CD14-positive monocyte (primary cell): Measurements from ENCODE around the gene ZBTB22. TPM values are rescaled to one million over a fixed set of nuclear protein-coding genes. Genes with fewer than 3 reads are reported as not detected.
A peak's percentile ranks its signal among the peaks of the same experiment; 100 is the strongest.

Experiments used
- DNase-seq, 3 donors: peaks; one replicate each; pipeline ENCODE4 v3.0.0-alpha.2; 2011 to 2022
- H2AFZ ChIP-seq: 2 replicates; pipeline ENCODE4 v1.6.0; 2012; ENCODE audit warnings: mild to moderate bottlenecking, low read depth, low read length, inconsistent platforms; ENCODE audit not compliant: insufficient read depth, poor library complexity, severe bottlenecking
- H3K27ac ChIP-seq, 2 donors: 1 replicate in 1 of 2; 2 replicates in 1 of 2; pipeline ENCODE4 v1.5.1; 2012 to 2013; ENCODE audit warnings: low read length in 2 of 2, control low read depth in 1 of 2, inconsistent platforms in 1 of 2, low read depth in 1 of 2, mild to moderate bottlenecking in 1 of 2
- H3K27me3 ChIP-seq, 2 donors: one replicate each; pipeline versions ENCODE4 v1.6.0 to v1.6.1; 2011 to 2013; ENCODE audit warnings: low read length in 2 of 2; ENCODE audit not compliant: control insufficient read depth in 2 of 2, insufficient read depth in 2 of 2
- H3K36me3 ChIP-seq, 2 donors: replicated peaks in 1 of 2; 1 replicate in 1 of 2; 2 replicates in 1 of 2; pipeline versions ENCODE4 v1.5.1 to v1.6.1; 2012 to 2013; ENCODE audit warnings: low read length in 2 of 2, control low read depth in 1 of 2, inconsistent platforms in 1 of 2, mild to moderate bottlenecking in 1 of 2; ENCODE audit not compliant: insufficient read depth in 2 of 2, control insufficient read depth in 1 of 2
- H3K4me1 ChIP-seq, 2 donors: 1 replicate in 1 of 2; 2 replicates in 1 of 2; pipeline versions ENCODE4 v1.5.1 to v1.6.1; 2012 to 2013; ENCODE audit warnings: low read length in 2 of 2, control low read depth in 1 of 2, inconsistent platforms in 1 of 2, mild to moderate bottlenecking in 1 of 2, moderate library complexity in 1 of 2; ENCODE audit not compliant: insufficient read depth in 2 of 2, control insufficient read depth in 1 of 2
- H3K4me2 ChIP-seq: replicated peaks from 2 replicates; pipeline ENCODE3; 2012; ENCODE audit warnings: low read length, moderate library complexity, mild to moderate bottlenecking; ENCODE audit not compliant: poor library complexity, severe bottlenecking; ENCODE audit errors: extremely low read depth
- H3K4me3 ChIP-seq, 3 experiments: fragments of 200-600 bp in 1 of 3; sonication (generic) in 1 of 3; replicated peaks in 1 of 3; 1 replicate in 2 of 3; 2 replicates in 1 of 3; pipeline ENCODE4 v1.5.1; 2011 to 2013; ENCODE audit warnings: low read length in 3 of 3, mild to moderate bottlenecking in 3 of 3, control low read depth in 2 of 3, low read depth in 2 of 3, inconsistent platforms in 1 of 3, moderate library complexity in 1 of 3
- H3K79me2 ChIP-seq: 2 replicates; pipeline ENCODE4 v1.6.0; 2012; ENCODE audit warnings: mild to moderate bottlenecking, control low read depth, inconsistent platforms, low read length, moderate library complexity; ENCODE audit not compliant: insufficient read depth
- H3K9ac ChIP-seq: 2 replicates; pipeline ENCODE4 v1.6.0; 2017; ENCODE audit warnings: low read length, mild to moderate bottlenecking; ENCODE audit not compliant: insufficient read depth, poor library complexity, severe bottlenecking
- H3K9me3 ChIP-seq, 2 donors: replicated peaks in 1 of 2; 1 replicate in 1 of 2; 2 replicates in 1 of 2; pipeline versions ENCODE4 v1.5.1 to v1.6.1; 2012 to 2013; ENCODE audit warnings: low read length in 2 of 2, control low read depth in 1 of 2; ENCODE audit not compliant: control insufficient read depth in 1 of 2, insufficient read depth in 1 of 2
- H4K20me1 ChIP-seq: 2 replicates; pipeline ENCODE4 v1.6.0; 2012; ENCODE audit warnings: mild to moderate bottlenecking, low read length, control low read depth, moderate library complexity; ENCODE audit not compliant: insufficient read depth
- H3K27ac Mint-ChIP-seq, 7 donors: one replicate each; pipeline ENCODE4 v1.8.0; 2020; ENCODE audit warnings: mild to moderate bottlenecking in 7 of 7, mixed read lengths in 7 of 7, moderate library complexity in 6 of 7, inconsistent platforms in 2 of 7
- H3K27me3 Mint-ChIP-seq, 3 donors: one replicate each; pipeline ENCODE4 v1.8.0; 2021 to 2022; ENCODE audit warnings: low read depth in 3 of 3, mild to moderate bottlenecking in 3 of 3, mixed read lengths in 3 of 3, moderate library complexity in 3 of 3, inconsistent platforms in 1 of 3
- H3K36me3 Mint-ChIP-seq, 2 donors: one replicate each; pipeline ENCODE4 v1.8.0; 2020; ENCODE audit warnings: mixed read lengths in 2 of 2, inconsistent platforms in 1 of 2, mild to moderate bottlenecking in 1 of 2
- H3K4me1 Mint-ChIP-seq: one replicate; pipeline ENCODE4 v1.8.0; 2020; ENCODE audit warnings: mild to moderate bottlenecking, mixed read lengths
- H3K4me3 Mint-ChIP-seq, 2 donors: one replicate each; pipeline ENCODE4 v1.8.0; 2020; ENCODE audit warnings: mild to moderate bottlenecking in 2 of 2, mixed read lengths in 2 of 2, moderate library complexity in 1 of 2
- H3K9me3 Mint-ChIP-seq, 7 donors: one replicate each; pipeline ENCODE4 v1.8.0; 2020 to 2022; ENCODE audit warnings: mixed read lengths in 7 of 7, mild to moderate bottlenecking in 6 of 7, moderate library complexity in 6 of 7, inconsistent platforms in 2 of 7
- WGBS: methylation state at CpG from one replicate; pipeline ENCODE4 v1.1.5; 2013; ENCODE audit warnings: missing lambda C conversion rate; ENCODE audit not compliant: insufficient coverage; 5-methylcytosine and 5-hydroxymethylcytosine counted together
- intact Hi-C, 2 donors: fragments of 100-400 bp; cut with micrococcal nuclease; formaldehyde crosslinking; loops; one replicate each; pipeline versions ENCODE4 v1.15.0 to v1.15.1; 2023
- polyA plus RNA-seq, 3 donors: library from polyadenylated mRNA; depleted of rRNA in 1 of 3; unstranded in 2 of 3; stranded (reverse) in 1 of 3; fragments of 300-500 nt in 2 of 3; fragments of >200 nt in 1 of 3; fragmentation: Illumina TruSeq in 2 of 3; gene quantifications; 1 replicate in 2 of 3; 2 replicates in 1 of 3; pipeline ENCODE4 v1.2.3, GENCODE V29; 2012 to 2021
- TF ChIP-seq, protein P1 (sequence below): fragments of 200-600 bp; IDR thresholded peaks from one replicate; pipeline ENCODE4 v1.8.0; 2022; ENCODE audit warnings: antibody characterized with exemption, mild to moderate bottlenecking

Gene ZBTB22
- polyA plus RNA-seq, 3 donors = 12.2 to 16.5 (median 16.1) TPM

DNA sequence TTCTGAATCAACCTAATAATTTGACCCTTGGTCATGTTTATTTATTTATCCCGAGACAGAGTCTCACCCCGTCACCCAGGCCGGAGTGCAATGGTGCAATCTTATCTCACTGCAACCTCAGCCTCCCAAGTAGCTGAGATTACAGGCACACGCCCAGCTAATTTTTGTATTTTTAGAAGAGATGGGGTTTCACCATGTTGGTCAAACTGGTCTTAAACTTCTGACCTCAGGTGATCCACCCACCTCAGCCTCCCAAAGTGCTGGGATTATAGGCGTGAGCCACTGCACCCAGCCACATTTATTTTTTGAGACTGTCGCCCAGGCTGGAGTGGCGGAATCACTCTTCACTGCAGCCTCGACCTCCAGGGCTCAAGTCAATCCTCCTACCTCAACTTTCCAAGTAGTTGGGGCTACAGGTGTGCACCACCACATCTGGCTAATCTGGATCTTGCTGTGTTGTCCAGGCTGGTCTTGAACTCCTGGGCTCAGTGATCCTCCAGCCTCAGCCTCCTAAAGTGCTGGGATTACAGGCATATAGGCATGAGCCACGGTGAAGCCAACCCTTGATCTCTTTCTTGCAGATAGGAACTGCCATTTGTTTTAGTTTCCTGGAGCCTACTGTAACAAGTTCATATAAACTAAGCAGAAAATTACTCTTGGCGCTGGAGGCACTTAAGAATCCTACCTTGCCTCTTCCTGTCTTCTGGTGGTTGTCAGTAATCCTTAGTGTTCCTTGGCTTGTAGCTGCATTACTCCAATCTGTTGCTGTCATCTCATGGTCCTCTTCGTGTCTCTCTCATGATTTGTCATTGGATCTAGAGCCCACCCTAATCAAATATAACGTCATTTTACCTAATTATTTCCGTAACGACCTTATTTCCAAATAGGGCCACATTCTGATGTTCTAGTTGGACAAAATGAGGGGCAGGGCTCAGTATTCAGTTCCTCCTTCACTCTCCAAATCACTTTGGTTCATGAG, 43.3 kb downstream of the ZBTB22 start:
- Histone ChIP-seq H3K27me3 (no peaks in the 10 kb centered on the region), H3K4me3 (peak overlapping the region in 1 of 3 experiments; percentile 91), H3K36me3 (peaks cover 38 to 61% of the 10 kb centered on the region in 2 donors), H2AFZ (no peak overlapping the region), H3K79me2 (peaks cover 86% of the 10 kb centered on the region), H4K20me1 (peaks cover 51% of the 10 kb centered on the region), H3K4me1 (peaks cover 66 to 78% of the 10 kb centered on the region in 2 donors), H3K27ac (peak overlapping the region in 1 of 2 donors; percentile 42), H3K4me2 (peak overlapping the region; percentile 14), H3K9ac (peak overlapping the region; percentile 5), H3K9me3 (no peaks in the 10 kb centered on the region)
- no peaks in the 10 kb centered on the region for H3K9me3 Mint-ChIP-seq
- peaks cover 37 to 51% of the 10 kb centered on the region in 2 donors for H3K36me3 Mint-ChIP-seq
- H3K27me3 Mint-ChIP-seq = no peaks in the 10 kb centered on the region
- H3K4me3 Mint-ChIP-seq = no peak overlapping the region
- intact Hi-C loops = loop anchor here in 1 of 2 donors (2.0 kb wide), 1 partner anchor 15 kb away; the partner anchor contains the start of genes PFDN6 and WDR46
- TF ChIP-seq, protein P1, sequence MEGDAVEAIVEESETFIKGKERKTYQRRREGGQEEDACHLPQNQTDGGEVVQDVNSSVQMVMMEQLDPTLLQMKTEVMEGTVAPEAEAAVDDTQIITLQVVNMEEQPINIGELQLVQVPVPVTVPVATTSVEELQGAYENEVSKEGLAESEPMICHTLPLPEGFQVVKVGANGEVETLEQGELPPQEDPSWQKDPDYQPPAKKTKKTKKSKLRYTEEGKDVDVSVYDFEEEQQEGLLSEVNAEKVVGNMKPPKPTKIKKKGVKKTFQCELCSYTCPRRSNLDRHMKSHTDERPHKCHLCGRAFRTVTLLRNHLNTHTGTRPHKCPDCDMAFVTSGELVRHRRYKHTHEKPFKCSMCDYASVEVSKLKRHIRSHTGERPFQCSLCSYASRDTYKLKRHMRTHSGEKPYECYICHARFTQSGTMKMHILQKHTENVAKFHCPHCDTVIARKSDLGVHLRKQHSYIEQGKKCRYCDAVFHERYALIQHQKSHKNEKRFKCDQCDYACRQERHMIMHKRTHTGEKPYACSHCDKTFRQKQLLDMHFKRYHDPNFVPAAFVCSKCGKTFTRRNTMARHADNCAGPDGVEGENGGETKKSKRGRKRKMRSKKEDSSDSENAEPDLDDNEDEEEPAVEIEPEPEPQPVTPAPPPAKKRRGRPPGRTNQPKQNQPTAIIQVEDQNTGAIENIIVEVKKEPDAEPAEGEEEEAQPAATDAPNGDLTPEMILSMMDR = no peak
- H3K27ac Mint-ChIP-seq = peak overlapping the region; percentile 3 to 80 (median 71)
- 77% methylated on average over 3 of the region's 14 CpGs for WGBS
- no peak for DNase-seq
- H3K4me1 Mint-ChIP-seq = peaks cover 69% of the 10 kb centered on the region

DNA sequence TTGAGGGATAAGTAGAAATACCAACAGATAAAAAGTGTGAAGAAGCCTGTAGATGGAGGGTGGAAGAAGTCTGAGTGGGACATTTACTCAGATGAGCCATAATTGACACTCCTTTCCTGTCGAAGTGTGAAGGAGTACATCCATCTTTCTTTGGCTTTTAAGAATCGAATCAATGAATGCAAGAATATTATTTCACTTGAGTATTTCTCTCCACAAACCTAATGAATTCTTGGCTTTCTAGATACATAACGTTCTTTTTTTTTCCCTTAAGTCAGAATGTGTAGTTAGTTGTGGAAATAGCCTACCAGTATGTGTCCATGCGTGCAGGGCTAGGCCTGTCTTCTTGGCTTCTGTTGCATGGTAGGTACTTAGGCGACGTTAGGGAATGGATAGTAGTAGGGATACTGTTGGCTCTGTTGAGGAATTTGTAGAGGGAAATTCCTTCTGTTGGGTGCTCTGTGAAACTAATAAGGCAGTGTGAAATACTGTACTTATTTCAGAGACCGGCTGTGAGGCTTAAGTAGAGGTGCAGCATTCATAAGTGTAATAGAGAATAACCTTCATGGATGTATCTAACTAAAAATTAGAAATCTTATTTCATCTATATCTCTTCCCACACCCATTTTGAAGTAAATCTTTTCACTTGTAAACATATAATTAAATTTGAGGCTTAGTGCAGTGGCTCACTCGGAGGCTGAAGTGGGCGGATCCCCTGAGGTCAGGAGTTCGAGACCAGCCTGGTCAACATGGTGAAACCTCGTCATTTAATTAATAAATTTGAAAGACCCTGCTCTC, 44.2 kb downstream of the ZBTB22 start:
- 100% methylated on average over 1 of the region's 11 CpGs for WGBS
- H3K36me3 ChIP-seq = peaks cover 37 to 61% of the 10 kb centered on the region in 2 donors
- peak overlapping the region; percentile 79 for H3K4me2 ChIP-seq
- Mint-ChIP-seq H3K9me3 (no peaks in the 10 kb centered on the region), H3K27ac (peak overlapping the region in 6 of 7 donors; percentile 98 to 100 (median 100)), H3K4me1 (peaks cover 60% of the 10 kb centered on the region), H3K4me3 (peak overlapping the region in 1 of 2 donors; percentile 100), H3K36me3 (peaks cover 41 to 50% of the 10 kb centered on the region in 2 donors), H3K27me3 (no peaks in the 10 kb centered on the region)
- H3K79me2 ChIP-seq = peaks cover 80% of the 10 kb centered on the region
- TF ChIP-seq, protein P1 = no peak
- DNase-seq = no peak
- intact Hi-C loops = loop anchor here in 1 of 2 donors (2.0 kb wide), 1 partner anchor 15 kb away; the partner anchor contains the start of genes PFDN6 and WDR46
- peaks cover 57 to 69% of the 10 kb centered on the region in 2 donors for H3K4me1 ChIP-seq
- no peaks in the 10 kb centered on the region for H3K9me3 ChIP-seq
- no peaks in the 10 kb centered on the region for H3K27me3 ChIP-seq
- peak overlapping the region in 1 of 3 experiments; percentile 91 for H3K4me3 ChIP-seq
- peak overlapping the region in 1 of 2 donors; percentile 99 for H3K27ac ChIP-seq
- peak overlapping the region; percentile 89 for H3K9ac ChIP-seq
- H4K20me1 ChIP-seq = peaks cover 42% of the 10 kb centered on the region
- no peak overlapping the region for H2AFZ ChIP-seq
